ENCODE results near the gene PITPNC1. TPM values are rescaled to one million over a fixed set of nuclear protein-coding genes. Genes with fewer than 3 reads are reported as not detected.
"Not testable (repeated sequence)": the region's sequence is repeated elsewhere in the genome, so short reads cannot be mapped to it uniquely, and the experiment has no call there.

The PITPNC1 gene
- total and polyA plus RNA-seq, 2 of the 13 experiments (the other 11 are each of a cell fraction or from before 2014, with no cell fraction given), result 4.1 to 5.7 TPM

DNA sequence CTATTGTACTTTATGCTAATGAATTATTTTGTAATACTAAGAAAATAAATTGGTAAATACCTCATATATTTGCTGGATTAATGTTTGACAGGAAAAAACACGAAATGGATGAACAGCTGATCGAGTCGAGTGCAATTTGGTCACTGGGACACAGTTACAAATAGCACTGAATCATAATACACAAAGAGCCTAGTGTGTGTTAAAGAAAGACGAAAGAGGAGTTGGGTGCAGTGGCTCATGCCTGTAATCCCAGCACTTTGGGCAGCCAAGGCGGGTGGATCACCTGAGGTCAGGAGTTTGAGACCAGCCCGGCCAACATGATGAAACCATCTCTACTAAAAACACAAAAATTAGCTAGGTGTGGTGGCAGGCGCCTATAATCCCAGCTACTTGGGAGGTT is 38.7 kb upstream of the PITPNC1 start:
- H3K27ac ChIP-seq (ENCODE audit: extremely low read length, insufficient read depth, low read length); FAIRE-seq; H3K9ac ChIP-seq (ENCODE audit: insufficient read depth, low read depth, low read length); H2AFZ ChIP-seq (ENCODE audit: low read length); in situ Hi-C loops (cut with HindIII; ENCODE audit: extremely low pct_ligation_motif_present, low pct_unique_long_range_greater_than_20kb); H3K9me3 ChIP-seq (ENCODE audit: low read length); H4K20me1 ChIP-seq (ENCODE audit: insufficient read depth, low read length); ATAC-seq; H3K79me2 ChIP-seq (ENCODE audit: insufficient read depth, low read length); H3K27me3 ChIP-seq (ENCODE audit: control insufficient read depth in 1 of 2, insufficient read depth in 2 of 2, low read length in 2 of 2); CTCF ChIA-PET (ENCODE audit: low intra/inter-chr PET ratio, low total read pairs); H3K4me2 ChIP-seq (ENCODE audit: low read depth, low read length); H3K4me3 ChIP-seq (replicated peaks in 1 of 3; ENCODE audit: insufficient read depth in 1 of 3, low read depth in 2 of 3, low read length in 3 of 3); POLR2A ChIA-PET; DNase-seq (ENCODE audit: low spot score); BruUV-seq (replicated peaks): not testable (repeated sequence)
- intact Hi-C loops (cut with micrococcal nuclease; ENCODE audit: unreplicated experiment), result loop anchor here (10.0 kb wide), 1 partner anchor 64 kb away; no protein-coding TSS in a partner anchor
- WGBS (ENCODE audit: low lambda C conversion rate), result 91% methylated on average over 7 of the region's 7 CpGs
- TF ChIP-seq RBM22 (optimal IDR thresholded peaks at IDR 0.05; ENCODE audit: low read length) (peak; percentile 25), PAF1 (CRISPR knock-in tag; IDR thresholded peaks at IDR 0.05) (0 out of 2 replicates have a peak, but pooled peaks have one; percentile 60)
- TF ChIP-seq, protein P1, sequence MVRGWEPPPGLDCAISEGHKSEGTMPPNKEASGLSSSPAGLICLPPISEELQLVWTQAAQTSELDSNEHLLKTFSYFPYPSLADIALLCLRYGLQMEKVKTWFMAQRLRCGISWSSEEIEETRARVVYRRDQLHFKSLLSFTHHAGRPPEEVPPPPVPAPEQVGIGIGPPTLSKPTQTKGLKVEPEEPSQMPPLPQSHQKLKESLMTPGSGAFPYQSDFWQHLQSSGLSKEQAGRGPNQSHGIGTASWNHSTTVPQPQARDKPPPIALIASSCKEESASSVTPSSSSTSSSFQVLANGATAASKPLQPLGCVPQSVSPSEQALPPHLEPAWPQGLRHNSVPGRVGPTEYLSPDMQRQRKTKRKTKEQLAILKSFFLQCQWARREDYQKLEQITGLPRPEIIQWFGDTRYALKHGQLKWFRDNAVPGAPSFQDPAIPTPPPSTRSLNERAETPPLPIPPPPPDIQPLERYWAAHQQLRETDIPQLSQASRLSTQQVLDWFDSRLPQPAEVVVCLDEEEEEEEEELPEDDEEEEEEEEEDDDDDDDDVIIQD (CRISPR knock-in tag; IDR thresholded peaks at IDR 0.05; ENCODE audit: low read depth), result 0 out of 2 replicates have a peak, but pooled peaks have one; percentile 27
- Histone ChIP-seq H3K4me1 (ENCODE audit: insufficient read depth, low read length) (peaks cover 30% of the 10 kb centered on the region), H3K36me3 (replicated peaks in 1 of 2; ENCODE audit: control insufficient read depth in 1 of 2, insufficient read depth in 2 of 2, low read length in 2 of 2) (peaks cover 8 to 18% of the 10 kb centered on the region in 2 experiments)

DNA sequence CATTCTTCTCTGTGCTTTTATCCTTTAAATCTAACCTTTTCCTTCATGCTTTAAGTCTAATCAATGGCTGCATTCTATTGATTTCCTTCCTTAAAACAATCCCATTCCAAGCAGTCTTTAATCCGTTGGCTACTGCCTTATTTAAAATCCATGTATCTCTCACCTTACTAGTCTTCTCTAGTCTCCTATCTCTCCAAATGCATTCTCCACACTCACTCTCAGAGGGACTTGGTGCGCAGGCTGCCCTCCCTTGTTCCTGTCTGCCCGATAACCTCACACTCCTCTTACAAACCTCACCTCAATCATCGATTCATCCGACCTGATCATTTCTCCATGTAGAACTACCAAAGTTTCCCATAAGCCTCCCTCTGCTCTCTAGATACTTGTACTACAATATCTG is 33.8 kb upstream of the PITPNC1 start:
- 95% methylated on average over 5 of the region's 5 CpGs for WGBS (ENCODE audit: low lambda C conversion rate)
- H4K20me1 ChIP-seq (ENCODE audit: insufficient read depth, low read length), result no peaks in the 10 kb centered on the region
- no peak for TF ChIP-seq SIN3B (IDR thresholded peaks at IDR 0.05; ENCODE audit: low read length)
- TF ChIP-seq ZNF670 (CRISPR knock-in tag; IDR thresholded peaks at IDR 0.05; ENCODE audit: borderline replicate concordance), result no peak
- TF ChIP-seq RBM22 (optimal IDR thresholded peaks at IDR 0.05; ENCODE audit: low read length), result peak; percentile 38
- 0 out of 2 replicates have a peak, but pooled peaks have one; percentile 73 for TF ChIP-seq POLR2AphosphoS2 (IDR thresholded peaks at IDR 0.05; ENCODE audit: low read depth, low read length)
- TF ChIP-seq ZNF296 (CRISPR knock-in tag; conservative IDR thresholded peaks at IDR 0.05), result no peak
- H2AFZ ChIP-seq (ENCODE audit: low read length), result no peak overlapping the region
- ChIA-PET CTCF (ENCODE audit: low intra/inter-chr PET ratio, low total read pairs) (no interaction called here), POLR2A (interaction anchor here (1.5 kb wide), 1 partner anchor 11 kb away, joined by 4 read pairs; no protein-coding TSS in a partner anchor)
- BruUV-seq (replicated peaks), result no TSS peak
- H3K4me3 ChIP-seq (replicated peaks in 1 of 3; ENCODE audit: insufficient read depth in 1 of 3, low read depth in 2 of 3, low read length in 3 of 3), result no peak overlapping the region
- DNase-seq (ENCODE audit: low spot score), result no peak
- in situ Hi-C loops (cut with HindIII; ENCODE audit: extremely low pct_ligation_motif_present, low pct_unique_long_range_greater_than_20kb) (no loop called here), intact Hi-C loops (cut with micrococcal nuclease; ENCODE audit: unreplicated experiment) (no loop called here)
- H3K4me2 ChIP-seq (ENCODE audit: low read depth, low read length), result no peak overlapping the region
- H3K4me1 ChIP-seq (ENCODE audit: insufficient read depth, low read length), result no peaks in the 10 kb centered on the region
- H3K36me3 ChIP-seq (replicated peaks in 1 of 2; ENCODE audit: control insufficient read depth in 1 of 2, insufficient read depth in 2 of 2, low read length in 2 of 2), result peaks cover 15 to 60% of the 10 kb centered on the region in 2 experiments
- no peaks in the 10 kb centered on the region for H3K9me3 ChIP-seq (ENCODE audit: low read length)
- FAIRE-seq, result no peak
- peak; percentile 38; the same call in 2 of the 3 replicates for ATAC-seq
- no peak overlapping the region for H3K9ac ChIP-seq (ENCODE audit: insufficient read depth, low read depth, low read length)
- H3K27ac ChIP-seq (ENCODE audit: extremely low read length, insufficient read depth, low read length), result no peak overlapping the region
- no peaks in the 10 kb centered on the region for H3K27me3 ChIP-seq (ENCODE audit: control insufficient read depth in 1 of 2, insufficient read depth in 2 of 2, low read length in 2 of 2)
- H3K79me2 ChIP-seq (ENCODE audit: insufficient read depth, low read length), result no peaks in the 10 kb centered on the region
